ENCODE results near the gene ZDHHC7.
"Not testable (repeated sequence)": the region's sequence is repeated elsewhere in the genome, so short reads cannot be mapped to it uniquely, and the experiment has no call there.

ZDHHC7 gene

GRCh38 chr16:84960942-84961341 lies 50.4 kb downstream of the ZDHHC7 start:
- DNase-seq, result no peak

GRCh38 chr16:84959784-84960417 lies 51.4 kb downstream of the ZDHHC7 start:
- DNase-seq, result no peak

GRCh38 chr16:84959045-84959576 lies 52.2 kb downstream of the ZDHHC7 start:
- no peak for DNase-seq

- DNase-seq, result no peak
Measured at GRCh38 chr16:84957792-84958191, 53.5 kb downstream of the ZDHHC7 start.

GRCh38 chr16:84957192-84957591 lies 54.1 kb downstream of the ZDHHC7 start:
- no peak for DNase-seq

GRCh38 chr16:84955427-84955826 lies 55.9 kb downstream of the ZDHHC7 start:
- no peak for DNase-seq

- DNase-seq, result no peak
Measured at GRCh38 chr16:84953190-84953746, 58.1 kb downstream of the ZDHHC7 start.

GRCh38 chr16:84952335-84953189 lies 58.8 kb downstream of the ZDHHC7 start:
- peak; percentile 72 for DNase-seq

- no peak for DNase-seq
Measured at GRCh38 chr16:84950906-84951305, 60.4 kb downstream of the ZDHHC7 start.

- no peak for DNase-seq
Measured at GRCh38 chr16:84949772-84950436, 61.4 kb downstream of the ZDHHC7 start.

GRCh38 chr16:84948851-84949610 lies 62.3 kb downstream of the ZDHHC7 start:
- DNase-seq, result no peak

GRCh38 chr16:84947996-84948850 lies 63.1 kb downstream of the ZDHHC7 start:
- DNase-seq, result no peak

GRCh38 chr16:84947022-84947421 lies 64.3 kb downstream of the ZDHHC7 start:
- no peak for DNase-seq

- DNase-seq, result no peak
Measured at GRCh38 chr16:84943620-84944019, 67.7 kb downstream of the ZDHHC7 start.

- DNase-seq, result no peak
Measured at GRCh38 chr16:84942786-84943185, 68.5 kb downstream of the ZDHHC7 start.

- no peak for DNase-seq
Measured at GRCh38 chr16:84941921-84942320, 69.4 kb downstream of the ZDHHC7 start.

GRCh38 chr16:84940670-84941551 lies 70.4 kb downstream of the ZDHHC7 start:
- no peak for DNase-seq

- DNase-seq, result not testable (repeated sequence)
Measured at GRCh38 chr16:84938616-84939015, 72.7 kb downstream of the ZDHHC7 start.

GRCh38 chr16:84937196-84938005 lies 73.9 kb downstream of the ZDHHC7 start:
- DNase-seq, result no peak

Data from NCI-H2171 treated with DMSO at 0.1 percent for 48 hours (cell line).